GM19468 (cell line): ENCODE results near the gene DIPK1A.

Experiments used
- ATAC-seq: cut with Tn5 transposase; IDR thresholded peaks from one replicate; pipeline ENCODE4 v1.9.1; 2021; ENCODE audit warnings: mild to moderate bottlenecking, moderate library complexity, moderate number of reproducible peaks; ENCODE audit not compliant: unreplicated experiment; ENCODE audit errors: extremely low read depth

The DIPK1A gene

GRCh38 chr1:92883297-92883696 lies 78.0 kb downstream of the DIPK1A start:
- ATAC-seq: no peak

DNA sequence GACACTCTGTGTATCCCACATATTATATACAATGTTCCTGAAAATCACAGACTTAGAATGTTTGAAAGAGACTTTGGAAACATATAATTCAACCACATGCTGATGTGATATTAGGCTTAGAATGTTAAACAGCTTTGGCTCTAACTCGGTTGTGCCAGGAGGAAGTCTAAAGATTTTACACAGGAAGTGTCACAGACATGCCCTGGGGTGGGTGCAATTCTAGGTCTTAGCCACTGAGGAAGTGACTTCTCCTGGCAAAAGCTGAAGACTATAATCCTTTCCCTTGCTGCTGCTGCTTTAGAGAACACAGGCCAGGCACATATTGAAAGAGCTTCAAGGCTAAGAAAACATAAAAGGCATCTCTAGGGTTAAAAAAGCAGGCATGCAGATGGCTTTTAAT lies 78.4 kb downstream of the DIPK1A start:
- ATAC-seq: no peak

GRCh38 chr1:92881391-92881790 lies 79.9 kb downstream of the DIPK1A start:
- ATAC-seq: no peak

DNA sequence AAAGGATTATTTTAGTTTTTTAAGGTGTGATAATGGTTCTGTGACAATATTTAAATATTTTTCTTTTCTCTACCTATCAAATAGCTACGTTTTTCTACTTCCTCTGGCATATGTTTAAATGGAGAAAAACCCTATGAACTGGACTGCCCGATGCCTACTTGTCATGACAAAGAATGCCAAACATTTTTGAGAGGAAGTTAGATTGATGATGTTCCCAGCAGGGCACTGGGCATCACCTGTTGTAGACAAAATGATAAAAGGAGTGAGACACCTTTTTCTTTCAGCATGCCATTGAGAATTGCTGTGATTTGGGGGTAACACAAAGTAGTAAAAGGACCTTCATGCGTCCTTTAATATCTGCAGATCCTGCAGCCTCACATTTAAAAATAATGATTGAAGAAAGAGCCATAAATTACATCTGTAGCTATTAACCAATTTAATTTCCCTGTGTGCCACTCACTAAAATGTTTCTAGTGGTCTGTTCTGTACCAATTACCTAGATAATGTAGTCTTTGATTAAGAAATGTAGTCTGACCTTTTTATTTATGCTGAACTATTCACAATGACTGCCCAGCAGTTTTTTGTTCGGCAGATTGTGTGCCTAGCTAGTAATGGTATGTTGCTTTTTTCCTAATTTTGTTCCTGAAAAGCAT lies 81.8 kb downstream of the DIPK1A start:
- ATAC-seq: no peak

GRCh38 chr1:92877792-92878191 lies 83.5 kb downstream of the DIPK1A start:
- ATAC-seq: no peak

DNA sequence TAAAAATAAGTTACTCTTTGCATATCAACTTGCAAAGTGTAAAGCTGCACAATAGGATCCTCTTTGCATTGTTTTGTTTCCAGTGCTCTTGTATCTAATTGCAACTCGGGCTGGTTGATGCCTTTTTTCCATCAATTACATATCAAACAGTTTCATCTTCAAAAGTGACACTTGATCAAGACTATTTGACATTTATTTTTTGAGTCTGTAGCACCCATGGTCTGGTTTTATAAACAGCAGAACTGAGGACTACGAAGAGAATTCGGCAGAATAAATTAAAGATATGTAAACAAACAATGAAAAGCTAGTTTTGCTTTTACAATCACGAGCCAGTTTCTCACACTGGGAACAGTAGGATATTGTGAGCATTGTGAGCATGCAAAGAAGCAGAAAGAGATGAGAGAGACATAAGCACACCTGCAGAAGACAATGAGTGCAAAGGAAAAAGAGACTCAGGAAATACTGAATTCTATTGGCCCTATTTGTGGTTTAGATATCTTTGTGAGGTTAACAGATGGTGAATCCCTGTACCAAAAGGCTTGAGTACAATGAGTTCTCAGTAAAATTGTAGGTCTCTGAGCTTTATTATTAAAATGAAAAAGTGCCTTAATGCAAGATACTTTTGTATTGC lies 84.1 kb downstream of the DIPK1A start:
- ATAC-seq: no peak

GRCh38 chr1:92876351-92876750 lies 84.9 kb downstream of the DIPK1A start:
- no peak for ATAC-seq

DNA sequence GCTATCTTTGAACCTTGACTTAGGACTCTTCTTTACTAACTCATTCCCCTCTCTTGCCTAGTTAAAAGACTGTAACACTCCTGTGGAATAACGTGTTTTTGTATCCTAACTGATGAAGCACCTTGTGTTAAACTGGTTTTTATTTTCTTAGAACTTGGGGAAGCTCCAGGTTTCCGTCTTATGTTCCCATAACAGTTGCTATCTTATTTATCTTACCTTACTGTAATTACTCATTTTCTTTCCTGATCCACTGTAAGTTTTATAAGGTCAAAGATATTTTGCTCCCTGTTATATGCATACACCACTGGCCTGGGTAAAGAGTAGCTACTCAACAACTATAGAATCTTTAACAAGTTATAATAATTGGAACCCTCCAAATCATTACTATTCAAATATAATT lies 86.3 kb downstream of the DIPK1A start:
- no peak for ATAC-seq

DNA sequence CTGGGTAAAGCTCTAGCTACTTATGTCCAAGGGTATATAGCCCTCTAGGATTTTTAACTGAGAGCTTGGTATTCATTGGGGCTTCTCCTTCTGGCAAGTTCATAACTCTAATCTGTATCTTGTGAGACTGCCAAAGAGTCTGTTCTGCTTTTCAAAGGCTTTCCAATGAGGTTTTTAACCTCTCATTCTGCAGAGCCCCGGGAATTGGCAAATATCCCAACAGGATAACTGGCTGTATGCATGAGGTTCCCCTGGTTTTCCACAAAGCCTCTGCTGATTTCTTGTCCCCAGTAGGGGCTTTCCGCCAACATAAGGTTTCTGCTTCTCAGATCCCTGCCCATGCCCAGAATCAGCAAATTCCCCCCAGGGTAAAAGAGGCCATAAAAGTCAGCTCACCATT lies 88.5 kb downstream of the DIPK1A start:
- ATAC-seq: no peak

DNA sequence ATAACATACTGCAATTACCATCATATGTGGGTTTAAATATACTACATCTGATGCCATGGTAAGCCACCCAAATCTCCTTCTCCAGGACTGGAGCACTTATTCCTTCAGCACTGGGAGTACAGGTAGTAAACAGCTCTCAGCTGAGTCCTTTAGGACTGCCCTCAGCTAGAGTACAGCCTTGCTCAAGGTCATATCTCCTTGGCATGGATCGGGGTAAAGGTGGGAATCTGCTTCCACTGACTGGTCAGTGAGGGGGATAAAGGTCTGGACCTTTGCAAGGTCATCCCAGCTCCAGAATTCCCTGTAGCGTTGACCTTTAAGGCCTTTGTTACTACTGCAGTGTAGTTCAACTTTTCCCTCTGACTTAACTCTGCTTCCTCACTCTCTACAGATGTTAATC lies 90.7 kb downstream of the DIPK1A start:
- ATAC-seq: no peak

DNA sequence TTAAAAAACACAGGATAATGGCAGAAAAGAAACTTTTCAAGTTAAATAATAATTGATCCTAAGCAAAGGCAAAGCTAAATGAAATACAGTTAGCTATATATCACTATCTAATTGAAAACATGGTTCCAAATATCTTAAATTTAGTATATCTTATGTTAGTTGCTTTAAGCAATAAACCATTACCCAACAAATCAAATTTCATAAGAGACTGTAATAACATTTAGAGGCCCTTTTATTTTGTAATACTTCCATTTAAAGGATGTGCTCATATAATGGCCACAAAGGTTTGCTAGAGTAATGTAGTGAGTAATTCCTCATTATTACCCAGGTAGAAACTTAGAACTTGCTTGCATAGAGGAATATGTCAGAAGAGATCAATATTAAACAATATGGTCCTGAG lies 97.1 kb downstream of the DIPK1A start:
- ATAC-seq: no peak

DNA sequence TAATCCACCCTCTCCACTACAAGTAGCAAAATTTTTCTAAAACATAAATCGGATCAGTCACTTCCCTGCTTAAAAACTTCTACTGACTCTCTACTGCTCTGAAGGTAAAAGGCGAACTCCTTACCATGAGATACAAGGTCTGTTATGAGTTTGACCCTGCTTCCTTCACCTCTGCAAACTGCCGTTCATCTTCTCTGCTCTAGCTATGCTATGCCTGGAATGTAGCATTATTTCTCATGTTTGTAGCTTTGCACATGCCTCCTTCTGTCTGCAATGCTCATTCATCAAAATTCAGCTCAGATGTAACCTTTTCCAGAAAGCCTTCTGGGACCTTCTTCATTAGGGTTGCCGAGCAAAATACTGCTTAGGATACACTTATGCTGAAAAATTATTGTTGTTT lies 98.7 kb downstream of the DIPK1A start:
- no peak for ATAC-seq

GRCh38 chr1:92859400-92860039 lies 101.7 kb downstream of the DIPK1A start:
- no peak for ATAC-seq

DNA sequence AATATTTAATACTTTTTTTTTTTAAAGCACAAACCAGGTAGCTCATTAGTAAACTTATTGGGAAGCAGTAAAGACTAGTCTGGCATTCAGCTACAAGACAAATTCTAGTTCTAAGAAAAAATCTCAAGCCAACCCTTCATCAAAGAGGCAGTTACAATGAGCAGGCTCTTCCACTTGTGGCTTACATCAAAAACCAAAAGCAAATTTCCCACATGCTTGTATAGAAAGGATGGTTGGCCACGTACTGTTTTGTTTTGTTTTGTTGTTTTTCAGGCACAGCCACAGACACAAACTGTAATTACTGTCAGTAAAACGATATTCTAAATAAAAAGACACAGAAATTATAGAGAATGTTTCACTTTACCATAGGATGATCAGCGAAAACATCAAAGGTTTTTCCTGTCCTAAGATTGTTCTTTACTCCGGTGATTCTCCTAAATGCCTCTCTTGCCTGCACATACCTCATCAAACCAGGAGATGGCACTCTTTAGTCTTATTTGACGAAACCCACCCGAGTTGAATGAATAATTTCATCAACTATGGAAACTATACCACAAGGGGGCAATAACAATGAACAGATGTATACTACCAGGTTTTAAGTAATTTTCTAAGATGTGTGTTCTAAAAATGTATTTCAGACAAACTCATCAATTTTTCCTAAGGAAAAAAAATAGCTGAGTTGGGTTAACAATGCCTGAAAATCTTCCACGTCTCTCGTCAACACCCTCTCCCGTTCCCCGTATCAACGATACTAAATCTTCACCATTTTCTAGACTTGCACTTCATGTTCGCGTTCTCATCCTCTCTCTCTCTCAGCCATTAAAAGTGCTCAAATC lies 102.5 kb downstream of the DIPK1A start:
- no peak for ATAC-seq

DNA sequence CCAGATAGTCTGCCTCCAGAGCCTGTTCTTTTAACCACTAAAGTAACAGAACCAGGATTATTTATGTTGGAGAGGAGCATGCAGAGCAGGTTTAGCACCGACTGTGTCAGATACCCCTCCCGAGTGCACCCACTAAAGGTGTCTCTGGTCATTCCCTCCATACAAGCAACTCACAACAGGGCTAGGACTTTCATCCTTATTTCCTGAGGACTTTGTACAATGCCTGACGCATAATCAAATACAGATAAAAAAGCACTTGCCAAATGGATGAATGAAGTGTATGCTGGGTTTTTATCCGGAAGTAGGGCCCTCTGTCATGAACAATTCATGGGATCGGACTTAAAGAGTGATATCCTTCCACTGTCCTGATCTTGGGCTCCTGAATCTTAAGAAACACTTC lies 103.4 kb downstream of the DIPK1A start:
- ATAC-seq: no peak

DNA sequence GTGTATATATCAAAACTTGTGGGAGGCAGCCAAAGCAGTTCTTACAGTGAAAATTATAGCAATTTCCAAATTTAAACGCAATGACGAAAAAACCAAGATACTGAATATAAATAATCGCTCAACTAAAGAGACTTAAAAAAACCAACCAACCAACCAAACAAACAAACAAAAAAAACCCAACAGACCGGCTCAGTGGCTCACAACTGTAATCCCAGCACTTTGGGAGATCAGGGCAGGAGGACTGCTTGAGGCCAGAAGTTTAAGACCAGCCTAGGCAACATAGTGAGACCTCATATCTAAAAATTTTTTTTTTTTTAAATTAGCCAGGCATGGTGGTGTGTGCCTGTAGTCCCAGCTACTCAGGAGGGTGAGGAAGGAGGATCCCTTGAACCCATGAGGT lies 106.0 kb downstream of the DIPK1A start:
- ATAC-seq: no peak

- ATAC-seq: no peak
Measured at GRCh38 chr1:92854101-92854785, 107.0 kb downstream of the DIPK1A start.

DNA sequence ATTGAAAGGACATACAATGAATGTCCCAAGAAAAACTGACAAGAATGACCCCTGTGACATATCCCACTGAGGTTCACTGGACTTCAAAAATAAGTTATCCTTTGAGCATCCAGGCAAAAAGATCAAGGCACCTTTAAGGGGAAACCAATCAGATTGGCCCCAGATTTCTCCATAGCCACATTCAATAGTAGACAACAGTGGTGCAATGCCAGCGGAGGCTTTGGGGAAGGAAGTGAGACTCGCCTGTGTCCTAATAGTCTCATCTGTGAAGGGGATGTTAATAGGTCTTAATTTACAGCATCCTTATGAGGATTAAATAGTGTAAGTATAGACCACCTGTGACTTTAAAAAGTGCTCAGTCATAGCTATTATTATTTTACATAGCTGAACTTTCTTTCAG lies 108.0 kb downstream of the DIPK1A start:
- ATAC-seq: no peak

DNA sequence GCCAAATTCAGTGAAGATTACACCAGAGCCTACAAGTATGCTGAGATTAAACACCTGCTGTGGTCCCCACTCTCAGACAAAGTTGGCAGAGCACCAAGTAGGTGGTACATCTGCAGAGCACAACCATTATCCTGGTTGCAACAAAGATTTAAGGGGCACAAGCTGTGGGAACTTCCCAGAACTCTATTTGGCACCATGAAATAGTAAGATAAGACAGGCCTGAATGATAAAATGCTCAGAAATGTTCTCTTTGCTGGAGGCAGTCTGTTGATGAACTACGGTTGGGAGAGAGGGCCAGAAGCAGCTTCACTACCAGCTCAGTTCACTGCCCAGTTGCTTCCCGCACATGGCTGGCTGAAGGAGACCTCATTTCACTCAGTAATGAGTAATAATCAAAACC lies 109.5 kb downstream of the DIPK1A start:
- no peak for ATAC-seq

DNA sequence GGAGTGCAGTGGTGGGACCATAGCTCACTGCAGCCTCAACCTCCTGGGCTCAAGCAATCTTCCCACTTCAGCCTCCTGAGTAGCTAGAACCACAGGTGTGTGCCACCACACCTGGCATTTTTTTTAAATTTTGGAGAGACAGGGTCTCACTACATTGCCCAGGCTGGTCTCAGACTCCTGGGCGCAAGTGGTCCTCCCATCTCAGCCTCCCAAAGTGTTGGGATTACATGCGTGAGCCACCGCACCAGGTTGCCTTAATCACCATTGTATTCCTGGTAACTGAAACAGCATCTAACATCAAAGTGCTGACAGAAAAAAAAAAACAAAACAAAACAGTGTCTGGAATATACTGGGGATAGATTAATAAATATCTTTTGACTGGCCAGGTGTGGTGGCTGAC lies 111.2 kb downstream of the DIPK1A start:
- ATAC-seq: no peak
